Lower leg skin (tissue), 4 donors: ENCODE measurements around the gene TSTD1. TPM values are rescaled to one million over a fixed set of nuclear protein-coding genes. Genes with fewer than 3 reads are reported as not detected.

Experiments used
- DNase-seq, 2 donors: peaks; one replicate each; pipeline ENCODE4 v3.0.0-alpha.2; 2019; ENCODE audit warnings: low spot score in 2 of 2
- H3K4me3 ChIP-seq: fragments of 200-600 bp; sonication (generic); 2 replicates; pipeline ENCODE4 v1.5.1; 2017; ENCODE audit warnings: mild to moderate bottlenecking, low read depth; ENCODE audit not compliant: poor library complexity, severe bottlenecking
- CTCF ChIP-seq, 3 donors: fragments of 450-650 bp; IDR thresholded peaks; one replicate each; pipeline ENCODE4 v1.5.1; 2016; ENCODE audit warnings: antibody characterized with exemption in 3 of 3, mild to moderate bottlenecking in 3 of 3, moderate library complexity in 2 of 3
- POLR2A ChIP-seq, 2 donors: fragments of 450-650 bp; IDR thresholded peaks; one replicate each; pipeline ENCODE4 v1.6.1; 2016 to 2017; ENCODE audit warnings: antibody characterized with exemption in 2 of 2, mild to moderate bottlenecking in 1 of 2, moderate library complexity in 1 of 2
- WGBS, 2 donors: methylation state at CpG; one replicate each; pipeline ENCODE4 v1.1.5; 2018; 5-methylcytosine and 5-hydroxymethylcytosine counted together
- intact Hi-C: fragments of 100-400 bp; cut with DNase I; formaldehyde crosslinking; loops from one replicate; pipeline ENCODE4 v1.15.0; 2023; ENCODE audit warnings: low total_unique reads
- total RNA-seq, 4 donors: library from RNA; depleted of rRNA; stranded (reverse); fragments of >200 nt; gene quantifications; one replicate each; pipeline ENCODE4 v1.1.0, GENCODE V29; 2016

Gene TSTD1
- total RNA-seq, 4 donors from 2014 or later = 94.9 to 136 (median 107) TPM

GRCh38 chr1:161044908-161045735 is 6.4 kb upstream of the TSTD1 start:
- intact Hi-C loops = no loop called here
- peak; percentile 69 to 93 for DNase-seq
- 0 to 1% methylated on average over 44 to 48 of the region's 48 CpGs for WGBS, 2 donors
- H3K4me3 ChIP-seq = peak overlapping the region; percentile 90
- TF ChIP-seq CTCF (IDR thresholded peaks at IDR 0.05) (no peak), POLR2A (IDR thresholded peaks at IDR 0.05) (no peak)

- intact Hi-C loops = no loop called here
- DNase-seq = no peak
- TF ChIP-seq POLR2A (IDR thresholded peaks at IDR 0.05) (no peak), CTCF (IDR thresholded peaks at IDR 0.05) (no peak)
- H3K4me3 ChIP-seq = peak overlapping the region; percentile 90
These were observed 5.8 kb upstream of the TSTD1 start for GRCh38 chr1:161044535-161044907.

DNA sequence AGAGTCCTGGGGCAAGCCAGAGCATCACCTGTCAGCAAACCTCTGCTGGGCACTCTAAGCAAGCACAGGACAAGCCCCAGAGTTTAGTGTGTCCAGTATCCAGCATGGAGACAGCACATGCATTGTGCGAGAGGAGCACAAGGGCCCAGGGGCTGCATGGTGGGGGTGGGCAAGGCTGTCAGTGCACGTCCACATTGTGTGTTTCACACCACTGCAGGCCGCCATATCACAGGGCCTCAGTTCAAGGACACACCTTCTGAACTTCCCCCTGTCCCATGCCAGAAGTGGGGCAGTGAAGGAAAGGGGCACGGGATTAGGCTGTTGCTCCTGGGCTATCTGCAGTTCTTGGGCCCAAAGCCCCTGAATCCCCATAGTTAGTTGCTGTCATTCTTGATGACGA is 782 bp upstream of the TSTD1 start:
- H3K4me3 ChIP-seq = no peak overlapping the region
- DNase-seq = no peak
- 91 to 97% methylated on average over 5 of the region's 5 CpGs for WGBS, 2 donors
- no peak for TF ChIP-seq CTCF (IDR thresholded peaks at IDR 0.05)
- no peak for TF ChIP-seq POLR2A (IDR thresholded peaks at IDR 0.05)
- intact Hi-C loops = no loop called here

GRCh38 chr1:161039154-161039545 is 386 bp upstream of the TSTD1 start:
- 23 to 30% methylated on average over 2 to 3 of the region's 3 CpGs for WGBS, 2 donors
- TF ChIP-seq CTCF (IDR thresholded peaks at IDR 0.05) (no peak), POLR2A (IDR thresholded peaks at IDR 0.05) (no peak)
- intact Hi-C loops = no loop called here
- no peak overlapping the region for H3K4me3 ChIP-seq
- no peak for DNase-seq

GRCh38 chr1:161037661-161038522 is 872 bp downstream of the TSTD1 start:
- 50 to 56% methylated on average over 21 of the region's 21 CpGs for WGBS, 2 donors
- H3K4me3 ChIP-seq = peak overlapping the region; percentile 56
- no peak for DNase-seq
- no peak for TF ChIP-seq POLR2A (IDR thresholded peaks at IDR 0.05)
- TF ChIP-seq CTCF (IDR thresholded peaks at IDR 0.05) = no peak
- intact Hi-C loops = no loop called here
